ENCODE data around the gene EPB41L4B. TPM values are rescaled to one million over a fixed set of nuclear protein-coding genes. Genes with fewer than 3 reads are reported as not detected.
"Not testable (repeated sequence)": the region's sequence is repeated elsewhere in the genome, so short reads cannot be mapped to it uniquely, and the experiment has no call there.

The EPB41L4B gene
- polyA plus RNA-seq, 3 donors, result 10.9 to 17.3 (median 14.9) TPM

- DNase-seq, result no peak
These were observed 72.7 kb downstream of the EPB41L4B start for GRCh38 chr9:109248133-109248581.

- DNase-seq, result no peak
These were observed 73.6 kb downstream of the EPB41L4B start for GRCh38 chr9:109247228-109247627.

GRCh38 chr9:109246533-109246932 lies 74.3 kb downstream of the EPB41L4B start:
- DNase-seq, result no peak

- no peak for DNase-seq
These were observed 75.5 kb downstream of the EPB41L4B start for GRCh38 chr9:109245310-109245897.

- DNase-seq, result peak; percentile 63
These were observed 76.4 kb downstream of the EPB41L4B start for GRCh38 chr9:109244179-109245132.

GRCh38 chr9:109242741-109243140 lies 78.1 kb downstream of the EPB41L4B start:
- DNase-seq, result no peak

- no peak for DNase-seq
These were observed 78.8 kb downstream of the EPB41L4B start for GRCh38 chr9:109242014-109242413.

GRCh38 chr9:109241207-109241606 lies 79.7 kb downstream of the EPB41L4B start:
- no peak for DNase-seq

- no peak for DNase-seq
These were observed 81.6 kb downstream of the EPB41L4B start for GRCh38 chr9:109239240-109239639.

- DNase-seq, result no peak
These were observed 82.2 kb downstream of the EPB41L4B start for GRCh38 chr9:109238655-109239054.

- no peak for DNase-seq
These were observed 82.7 kb downstream of the EPB41L4B start for GRCh38 chr9:109238125-109238524.

- DNase-seq, result no peak
These were observed 88.2 kb downstream of the EPB41L4B start for GRCh38 chr9:109232449-109233237.

- DNase-seq, result no peak
These were observed 89.3 kb downstream of the EPB41L4B start for GRCh38 chr9:109231593-109231992.

- no peak for DNase-seq
These were observed 90.6 kb downstream of the EPB41L4B start for GRCh38 chr9:109230277-109230676.

GRCh38 chr9:109229682-109230081 lies 91.2 kb downstream of the EPB41L4B start:
- no peak for DNase-seq

GRCh38 chr9:109228093-109228642 lies 92.7 kb downstream of the EPB41L4B start:
- DNase-seq, result no peak

- no peak for DNase-seq
These were observed 95.2 kb downstream of the EPB41L4B start for GRCh38 chr9:109225629-109226028.

GRCh38 chr9:109224751-109225150 lies 96.1 kb downstream of the EPB41L4B start:
- DNase-seq, result no peak

- DNase-seq, result not testable (repeated sequence)
These were observed 102.6 kb downstream of the EPB41L4B start for GRCh38 chr9:109218242-109218641.

GRCh38 chr9:109214414-109214813 lies 106.4 kb downstream of the EPB41L4B start:
- no peak for DNase-seq

- no peak for DNase-seq
These were observed 107.4 kb downstream of the EPB41L4B start for GRCh38 chr9:109213285-109214121.

All from renal pelvis (tissue), 4 donors.